GM12874 (cell line): ENCODE results near the gene RNASEH1.

Experiments used
- TF ChIP-seq, protein P1 (sequence below): IDR thresholded peaks from 2 replicates; pipeline ENCODE4 v1.5.1; 2011; ENCODE audit warnings: low read depth, mild to moderate bottlenecking, control low read depth, low read length, moderate library complexity; ENCODE audit not compliant: insufficient read depth

RNASEH1 gene

DNA sequence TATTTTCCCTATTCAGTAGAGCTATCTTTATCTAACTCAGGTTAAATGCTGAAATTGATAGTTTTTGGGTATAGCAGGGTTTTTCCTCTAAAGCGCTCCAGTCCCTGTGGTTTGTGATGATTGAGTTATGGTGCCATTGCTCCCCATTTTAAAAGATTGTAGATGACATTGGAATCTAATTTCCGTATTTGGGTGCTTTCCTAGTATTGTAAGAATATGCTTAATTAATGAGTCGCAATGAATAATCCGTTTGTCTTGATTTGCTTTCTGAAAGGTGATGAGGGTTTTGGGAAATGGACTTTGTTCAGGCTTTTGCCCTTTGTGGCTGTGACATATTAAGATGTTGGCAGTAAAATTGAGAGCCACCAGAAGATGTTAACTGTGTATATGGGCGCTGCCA is 20.9 kb upstream of the RNASEH1 start:
- TF ChIP-seq, protein P1, sequence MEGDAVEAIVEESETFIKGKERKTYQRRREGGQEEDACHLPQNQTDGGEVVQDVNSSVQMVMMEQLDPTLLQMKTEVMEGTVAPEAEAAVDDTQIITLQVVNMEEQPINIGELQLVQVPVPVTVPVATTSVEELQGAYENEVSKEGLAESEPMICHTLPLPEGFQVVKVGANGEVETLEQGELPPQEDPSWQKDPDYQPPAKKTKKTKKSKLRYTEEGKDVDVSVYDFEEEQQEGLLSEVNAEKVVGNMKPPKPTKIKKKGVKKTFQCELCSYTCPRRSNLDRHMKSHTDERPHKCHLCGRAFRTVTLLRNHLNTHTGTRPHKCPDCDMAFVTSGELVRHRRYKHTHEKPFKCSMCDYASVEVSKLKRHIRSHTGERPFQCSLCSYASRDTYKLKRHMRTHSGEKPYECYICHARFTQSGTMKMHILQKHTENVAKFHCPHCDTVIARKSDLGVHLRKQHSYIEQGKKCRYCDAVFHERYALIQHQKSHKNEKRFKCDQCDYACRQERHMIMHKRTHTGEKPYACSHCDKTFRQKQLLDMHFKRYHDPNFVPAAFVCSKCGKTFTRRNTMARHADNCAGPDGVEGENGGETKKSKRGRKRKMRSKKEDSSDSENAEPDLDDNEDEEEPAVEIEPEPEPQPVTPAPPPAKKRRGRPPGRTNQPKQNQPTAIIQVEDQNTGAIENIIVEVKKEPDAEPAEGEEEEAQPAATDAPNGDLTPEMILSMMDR = no peak

DNA sequence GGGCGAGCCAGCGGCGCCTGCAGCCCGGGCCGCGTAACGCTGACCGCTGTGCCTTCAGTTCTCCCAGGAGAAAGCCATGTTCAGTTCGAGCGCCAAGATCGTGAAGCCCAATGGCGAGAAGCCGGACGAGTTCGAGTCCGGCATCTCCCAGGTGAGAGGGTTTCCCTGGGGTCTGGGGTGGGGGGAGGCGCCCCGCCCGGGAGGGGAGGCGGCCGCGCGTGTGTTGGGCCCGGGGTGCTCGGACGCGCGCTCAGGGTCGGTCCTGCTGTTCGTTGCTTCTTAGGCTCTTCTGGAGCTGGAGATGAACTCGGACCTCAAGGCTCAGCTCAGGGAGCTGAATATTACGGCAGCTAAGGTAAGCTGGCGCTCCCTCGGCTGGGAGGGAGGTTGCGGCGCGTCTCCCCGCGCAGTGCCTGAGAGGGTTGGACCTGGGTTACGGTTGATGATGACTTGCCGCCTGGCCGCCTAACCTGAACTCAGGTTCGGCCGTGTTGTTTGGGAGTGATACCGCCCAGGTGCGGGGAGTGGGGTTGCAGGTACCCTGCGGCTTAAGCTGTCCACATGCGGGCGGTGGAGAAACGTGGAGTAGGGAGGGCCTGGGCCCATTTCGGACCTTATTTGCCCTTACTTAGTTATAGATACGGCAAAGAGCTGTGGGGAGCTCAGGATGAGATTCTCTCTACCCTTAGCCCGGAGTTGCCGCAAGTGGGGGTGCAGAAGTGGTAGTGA is 17.6 kb upstream of the RNASEH1 start:
- TF ChIP-seq, protein P1 = no peak

DNA sequence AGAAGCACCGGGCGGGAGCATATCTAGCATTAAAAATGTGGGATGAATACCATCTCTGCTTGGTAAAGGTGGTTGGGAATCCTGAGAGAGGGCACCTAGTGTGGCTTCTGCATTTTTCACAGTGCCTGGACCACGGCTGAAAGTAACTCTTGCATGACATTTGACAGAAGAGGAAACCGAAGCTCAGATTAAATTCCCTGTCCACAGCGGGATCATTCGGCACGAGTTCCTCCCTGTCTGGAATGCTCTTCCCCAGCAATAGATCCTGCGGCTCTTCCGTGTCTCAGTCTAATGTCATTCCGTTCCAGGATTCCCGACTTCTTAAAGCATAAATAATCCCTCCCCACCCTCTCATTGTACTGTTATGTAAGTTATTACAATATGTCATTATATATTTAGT is 16.0 kb upstream of the RNASEH1 start:
- TF ChIP-seq, protein P1 = no peak

DNA sequence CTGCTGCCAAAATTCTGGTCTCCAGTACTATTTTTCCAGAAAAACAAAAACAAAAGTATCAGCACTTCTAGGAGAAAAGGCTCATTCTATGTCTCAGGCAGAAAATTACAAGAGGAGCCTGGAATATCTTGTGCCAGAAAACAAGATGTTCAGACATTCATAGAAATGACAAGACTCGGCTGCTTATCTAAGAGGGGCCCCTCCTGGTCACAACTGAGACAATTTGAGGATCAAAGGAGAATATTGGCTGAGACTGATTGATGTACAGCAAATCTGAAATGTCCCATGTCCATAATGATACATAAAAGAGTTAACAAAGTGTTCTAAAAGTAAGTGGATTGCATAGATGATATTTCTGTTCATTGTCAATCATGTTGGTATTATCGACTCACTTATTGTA is 14.5 kb upstream of the RNASEH1 start:
- TF ChIP-seq, protein P1 = no peak

DNA sequence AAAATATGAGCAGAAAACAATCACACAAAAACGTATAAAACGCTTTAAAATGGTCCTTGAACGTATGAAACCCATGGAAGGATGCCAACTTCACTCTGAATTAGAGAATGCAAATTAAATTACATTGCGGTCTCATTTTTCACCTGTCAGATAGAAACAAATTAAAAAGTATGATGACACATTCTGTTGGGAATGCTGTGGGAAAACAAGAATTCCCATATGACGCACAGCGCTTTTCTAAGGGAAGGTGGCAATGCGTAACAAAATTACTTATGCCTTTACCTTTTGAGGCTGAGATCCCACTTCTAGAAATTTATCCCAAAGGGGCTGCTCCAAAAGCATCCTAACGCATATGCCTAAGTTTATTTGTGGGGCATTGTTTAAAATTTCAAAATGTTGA is 13.2 kb upstream of the RNASEH1 start:
- TF ChIP-seq, protein P1 = no peak

DNA sequence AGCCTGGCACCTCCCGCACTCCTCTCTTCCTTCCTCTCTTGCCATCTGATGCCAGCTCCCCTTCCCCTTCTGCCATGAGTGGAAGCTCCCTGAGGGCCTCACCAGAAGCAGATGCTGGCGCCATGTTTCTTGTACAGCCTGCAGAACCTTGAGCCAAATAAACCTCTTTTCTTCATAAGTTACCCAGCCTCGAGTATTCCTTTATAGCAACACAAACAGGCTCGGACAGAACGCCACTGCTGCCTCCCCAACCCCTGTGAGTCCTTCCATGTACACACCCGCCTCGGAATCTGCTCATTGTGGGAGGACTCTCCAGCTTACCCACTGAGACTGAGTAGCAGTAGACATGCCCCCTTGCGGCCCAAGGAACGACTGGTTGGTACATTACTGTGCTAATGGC is 8.7 kb upstream of the RNASEH1 start:
- TF ChIP-seq, protein P1 = no peak

DNA sequence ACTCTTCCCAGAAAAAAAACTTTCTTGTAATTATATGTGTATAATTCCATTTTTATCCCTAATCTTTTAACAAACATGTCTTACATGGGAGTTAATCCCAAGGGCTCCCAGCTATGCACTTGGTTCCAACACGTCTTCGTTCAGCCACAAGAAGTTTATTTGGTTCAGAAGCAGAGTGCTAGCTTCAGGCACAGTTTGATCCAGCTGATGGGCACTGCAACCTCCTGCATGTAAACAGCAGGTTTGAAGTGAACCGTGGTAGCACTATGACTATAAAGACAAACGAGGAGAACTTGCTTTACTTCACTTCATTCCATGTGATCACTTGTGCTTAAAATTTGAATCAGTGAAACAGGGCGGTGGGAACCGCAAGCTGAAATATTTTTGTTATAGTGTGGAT is 7.0 kb upstream of the RNASEH1 start:
- TF ChIP-seq, protein P1 = no peak
